Mucosa of descending colon (tissue), 3 donors: ENCODE results near the gene SAP30. TPM values are rescaled to one million over a fixed set of nuclear protein-coding genes. Genes with fewer than 3 reads are reported as not detected.
A peak's percentile ranks its signal among the peaks of the same experiment; 100 is the strongest.

Experiments used
- ATAC-seq: fragments of 200-7000 bp; cut with Tn5 transposase; one replicate; pipeline ENCODE4 v1.9.1; 2020; ENCODE audit warnings: mild to moderate bottlenecking, moderate library complexity
- DNase-seq, 3 donors: peaks; one replicate each; pipeline ENCODE4 v3.0.0-alpha.2; 2020
- H3K36me3 ChIP-seq: fragments of 200-600 bp; one replicate; pipeline ENCODE4 v1.8.0; 2021; ENCODE audit warnings: low read depth, mild to moderate bottlenecking
- H3K4me1 ChIP-seq: fragments of 200-600 bp; one replicate; pipeline ENCODE4 v1.8.0; 2021; ENCODE audit warnings: low read depth, mild to moderate bottlenecking
- H3K4me3 ChIP-seq: fragments of 200-600 bp; one replicate; pipeline ENCODE4 v1.8.0; 2021; ENCODE audit warnings: mild to moderate bottlenecking
- H3K9me3 ChIP-seq: fragments of 200-600 bp; one replicate; pipeline ENCODE4 v1.8.0; 2021; ENCODE audit warnings: mild to moderate bottlenecking
- intact Hi-C, 2 donors: fragments of 100-400 bp; cut with DNase I in 1 of 2; cut with micrococcal nuclease in 1 of 2; formaldehyde crosslinking; loops; one replicate each; pipeline versions ENCODE4 v1.11.0 to v1.11.1; 2022; cut with DNase I, micrococcal nuclease
- long read RNA-seq, 2 donors: library from polyadenylated mRNA; unstranded; transcript quantifications; one replicate each; pipeline ENCODE4 v2.0.0, GENCODE V29; 2019 to 2021
- total RNA-seq, 3 donors: library from RNA; stranded (reverse); fragmentation: NEBNext Ultra II Directional in 2 of 3; extraction: Animal tissue kit (Norgen Biotek cat#: 25700) in 2 of 3; gene quantifications; one replicate each; pipeline versions ENCODE4 v1.2.1 to v1.2.4, GENCODE V29; 2021 to 2023
- TF ChIP-seq, protein P1 (sequence below): fragments of 200-600 bp; IDR thresholded peaks from one replicate; pipeline ENCODE4 v1.8.0; 2022; ENCODE audit warnings: antibody characterized with exemption, mild to moderate bottlenecking
- donor health status: DM: no; HTN: no; CAD: no; lungs with moderate emphysema.
- donor health status: DM: no; HTN: no; CAD: no.
- donor health status: DM: no; HTN: yes; CAD: no.

SAP30 gene, protein sequence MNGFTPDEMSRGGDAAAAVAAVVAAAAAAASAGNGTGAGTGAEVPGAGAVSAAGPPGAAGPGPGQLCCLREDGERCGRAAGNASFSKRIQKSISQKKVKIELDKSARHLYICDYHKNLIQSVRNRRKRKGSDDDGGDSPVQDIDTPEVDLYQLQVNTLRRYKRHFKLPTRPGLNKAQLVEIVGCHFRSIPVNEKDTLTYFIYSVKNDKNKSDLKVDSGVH
- total RNA-seq: 10 to 100 TPM in 2 of 3 donors, 1 to 10 TPM in 1; 3.8 to 22.6 (median 12.4) TPM
- long read RNA-seq, donor 1, transcript SAP30-201 (4 exons, 1,108 nt): major isoform, 36 of 40 reads
- long read RNA-seq, donor 1, partial matches to known transcripts: 2 of 40 reads
- long read RNA-seq, donor 1, other reads (novel, unspliced or antisense): 2 of 40 reads
- long read RNA-seq, donor 2, partial matches to known transcripts: 0 of 1 reads
- long read RNA-seq, donor 2, other reads (novel, unspliced or antisense): 0 of 1 reads

GRCh38 chr4:173370477-173371291, at the start of gene SAP30:
Gene SAP30 (plus strand): TSS chr4:173370954. CDS start chr4:173371183, 229 bp downstream.
- H3K36me3 ChIP-seq: no peaks in the 10 kb centered on the region
- ATAC-seq (peak; percentile 90), DNase-seq (peak; percentile 98 to 99 (median 99))
- intact Hi-C loops: no loop called here
- H3K9me3 ChIP-seq: no peaks in the 10 kb centered on the region
- H3K4me3 ChIP-seq: peak within 1 kb of the TSS; percentile 69
- peaks cover 7% of the 10 kb centered on the region for H3K4me1 ChIP-seq
- TF ChIP-seq, protein P1, sequence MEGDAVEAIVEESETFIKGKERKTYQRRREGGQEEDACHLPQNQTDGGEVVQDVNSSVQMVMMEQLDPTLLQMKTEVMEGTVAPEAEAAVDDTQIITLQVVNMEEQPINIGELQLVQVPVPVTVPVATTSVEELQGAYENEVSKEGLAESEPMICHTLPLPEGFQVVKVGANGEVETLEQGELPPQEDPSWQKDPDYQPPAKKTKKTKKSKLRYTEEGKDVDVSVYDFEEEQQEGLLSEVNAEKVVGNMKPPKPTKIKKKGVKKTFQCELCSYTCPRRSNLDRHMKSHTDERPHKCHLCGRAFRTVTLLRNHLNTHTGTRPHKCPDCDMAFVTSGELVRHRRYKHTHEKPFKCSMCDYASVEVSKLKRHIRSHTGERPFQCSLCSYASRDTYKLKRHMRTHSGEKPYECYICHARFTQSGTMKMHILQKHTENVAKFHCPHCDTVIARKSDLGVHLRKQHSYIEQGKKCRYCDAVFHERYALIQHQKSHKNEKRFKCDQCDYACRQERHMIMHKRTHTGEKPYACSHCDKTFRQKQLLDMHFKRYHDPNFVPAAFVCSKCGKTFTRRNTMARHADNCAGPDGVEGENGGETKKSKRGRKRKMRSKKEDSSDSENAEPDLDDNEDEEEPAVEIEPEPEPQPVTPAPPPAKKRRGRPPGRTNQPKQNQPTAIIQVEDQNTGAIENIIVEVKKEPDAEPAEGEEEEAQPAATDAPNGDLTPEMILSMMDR: no peak

GRCh38 chr4:173325007-173325736, 45.6 kb upstream of the SAP30 start:
- no peaks in the 10 kb centered on the region for H3K4me1 ChIP-seq
- intact Hi-C loops: no loop called here
- DNase-seq (no peak), ATAC-seq (no peak)
- H3K36me3 ChIP-seq: no peaks in the 10 kb centered on the region
- TF ChIP-seq, protein P1: no peak
- no peaks in the 10 kb centered on the region for H3K9me3 ChIP-seq
- no peak overlapping the region for H3K4me3 ChIP-seq

DNA sequence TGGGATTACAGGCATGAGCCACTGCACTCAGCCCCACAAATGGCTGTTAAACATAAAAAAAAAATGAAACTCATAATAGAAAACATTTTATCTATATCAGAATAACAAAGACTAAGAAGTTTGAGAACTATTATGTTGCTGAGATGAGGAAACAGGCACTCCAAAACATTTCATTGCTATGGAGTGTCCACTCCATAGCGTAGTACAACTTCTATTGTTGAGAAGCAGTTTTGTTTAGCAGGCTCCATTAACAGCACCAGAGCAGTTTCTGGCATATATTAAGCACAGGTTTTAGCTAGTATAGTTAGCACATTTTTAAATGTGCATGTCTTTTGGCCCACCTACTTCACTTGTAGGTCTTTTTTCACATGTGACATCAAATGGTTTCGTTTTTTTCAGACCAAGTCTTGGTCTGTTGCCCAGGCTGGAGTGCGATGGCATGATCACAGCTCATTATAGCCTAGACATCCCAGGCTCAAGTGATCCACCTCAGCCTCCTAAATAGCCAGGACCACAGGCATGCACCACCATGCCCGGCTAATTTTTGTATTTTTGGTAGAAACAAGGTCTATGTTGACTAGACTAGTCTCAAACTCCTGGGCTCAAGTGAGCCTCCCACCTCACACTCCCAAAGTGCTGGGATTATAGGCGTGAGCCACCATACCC, 42.4 kb upstream of the SAP30 start:
- no peak overlapping the region for H3K4me3 ChIP-seq
- TF ChIP-seq, protein P1: no peak
- no peak for ATAC-seq
- H3K4me1 ChIP-seq: peaks cover 13% of the 10 kb centered on the region
- intact Hi-C loops: no loop called here
- no peaks in the 10 kb centered on the region for H3K36me3 ChIP-seq
- no peak for DNase-seq
- H3K9me3 ChIP-seq: no peaks in the 10 kb centered on the region

GRCh38 chr4:173330590-173330989, 40.2 kb upstream of the SAP30 start:
- Histone ChIP-seq H3K9me3 (no peaks in the 10 kb centered on the region), H3K4me3 (no peak overlapping the region), H3K4me1 (peaks cover 13% of the 10 kb centered on the region), H3K36me3 (peaks cover 4% of the 10 kb centered on the region)
- intact Hi-C loops: no loop called here
- TF ChIP-seq, protein P1: no peak
- DNase-seq (no peak), ATAC-seq (no peak)

- Histone ChIP-seq H3K4me3 (no peak overlapping the region), H3K9me3 (no peaks in the 10 kb centered on the region), H3K36me3 (peaks cover 4% of the 10 kb centered on the region), H3K4me1 (peaks cover 13% of the 10 kb centered on the region)
- DNase-seq (no peak), ATAC-seq (no peak)
- intact Hi-C loops: no loop called here
- TF ChIP-seq, protein P1: no peak
Observed at GRCh38 chr4:173332021-173332487, 38.7 kb upstream of the SAP30 start.
